ENCODE results near the gene IFNA7.
"Not testable (repeated sequence)": the region's sequence is repeated elsewhere in the genome, so short reads cannot be mapped to it uniquely, and the experiment has no call there.

Gene IFNA7

DNA sequence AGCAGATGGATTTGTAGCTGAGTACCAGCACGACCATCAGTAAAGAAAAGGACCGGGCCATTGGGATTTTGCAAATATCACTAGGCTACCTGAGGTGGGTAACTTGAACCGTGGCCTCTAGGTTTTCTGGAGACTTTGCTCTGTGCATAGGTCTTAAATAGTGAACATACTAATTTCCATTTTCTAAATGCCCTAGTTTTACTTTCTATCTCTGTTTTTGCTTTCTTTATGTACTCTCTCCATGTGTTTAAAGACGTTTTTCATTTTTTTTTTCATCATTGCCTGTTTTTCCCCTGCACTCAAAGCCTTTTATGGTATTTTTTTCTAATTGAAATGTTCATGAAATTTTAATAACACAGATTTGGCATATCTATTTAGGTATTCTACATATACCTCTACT lies at the start of gene IFNA7:
Gene IFNA7, minus strand, starts transcription at position 101 of the 400 bp plus-strand sequence. Its CDS starts 40 bp downstream, at position 61.
- DNase-seq = not testable (repeated sequence)

DNA sequence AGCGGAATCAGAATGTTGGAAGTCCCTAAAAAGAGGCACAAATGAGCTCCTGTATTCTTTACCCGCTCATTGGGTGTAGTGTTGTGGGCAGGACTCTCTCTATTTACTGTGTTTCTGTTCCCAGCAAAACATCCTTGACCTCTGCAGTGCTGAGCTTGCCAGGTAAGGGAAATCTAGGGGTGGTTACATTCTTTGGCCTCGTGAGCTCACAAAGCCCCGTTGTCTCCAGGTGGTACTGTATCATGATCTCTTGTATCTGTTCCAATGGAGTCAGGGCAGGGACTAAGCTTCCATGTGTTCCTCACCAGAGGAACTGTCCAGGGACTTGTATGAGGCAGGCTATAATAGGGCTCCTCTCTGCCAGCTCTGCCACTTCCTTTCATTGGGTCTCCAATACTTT lies 49.6 kb upstream of the IFNA7 start:
- no peak for DNase-seq

DNA sequence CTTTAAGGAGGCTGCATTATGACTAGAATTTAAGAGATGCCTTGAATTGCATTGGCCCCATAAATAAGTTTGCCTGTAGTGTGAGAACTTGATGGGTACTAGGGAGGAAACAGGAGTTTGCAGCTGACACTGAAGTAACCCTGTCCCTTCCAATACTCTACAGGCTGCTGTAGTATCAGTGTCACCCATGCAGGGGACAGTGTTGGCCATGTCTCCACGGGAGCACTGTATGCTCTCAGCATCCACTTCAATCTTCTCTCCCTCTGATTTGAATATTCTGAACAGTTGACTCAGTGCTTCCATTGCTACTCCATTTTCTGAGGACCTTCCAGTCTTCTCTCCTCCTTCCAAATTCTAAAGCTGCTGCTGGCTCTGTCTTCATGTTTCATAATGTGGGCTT lies 49.2 kb upstream of the IFNA7 start:
- DNase-seq = no peak

DNA sequence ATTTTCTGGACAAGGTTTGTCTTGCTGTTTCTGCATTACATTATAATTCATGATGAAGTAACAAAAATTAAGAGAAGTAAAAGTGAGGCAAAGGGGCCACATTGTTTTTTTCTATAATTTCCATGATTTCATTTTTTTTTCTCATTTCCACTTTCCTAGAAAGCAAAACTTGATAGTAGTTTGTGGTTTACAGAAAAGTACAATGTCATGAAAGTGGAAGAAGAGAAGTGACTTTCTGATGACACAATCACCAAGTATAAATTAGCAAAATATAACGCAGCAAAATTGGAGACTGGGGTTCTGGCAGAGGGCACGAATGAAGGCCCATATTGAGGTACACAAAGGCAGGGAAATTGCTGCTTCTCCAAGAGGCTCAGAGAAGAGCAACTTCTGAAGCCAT lies 42.8 kb upstream of the IFNA7 start:
- no peak for DNase-seq

DNA sequence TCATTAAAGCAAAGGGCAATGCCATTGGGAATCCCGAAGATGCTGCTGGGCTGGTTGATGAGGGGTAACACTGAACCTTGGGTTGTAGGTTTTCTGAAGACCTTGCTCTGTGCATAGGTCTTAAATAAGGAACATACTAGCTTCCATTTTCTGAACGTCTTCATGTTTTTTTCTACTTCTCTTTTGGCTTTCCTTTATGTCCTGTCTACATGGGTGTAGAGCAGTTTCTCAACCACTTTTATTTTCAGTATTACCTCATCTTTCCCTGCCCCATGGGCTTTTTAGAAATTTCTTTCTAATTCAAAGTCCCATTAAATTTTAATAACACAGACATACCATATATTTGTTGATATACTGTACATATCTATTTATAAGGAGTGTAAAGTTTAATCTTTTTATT lies 37.9 kb upstream of the IFNA7 start, which contains the start of gene IFNA14:
Gene IFNA14, minus strand, starts transcription at position 95 of the 400 bp plus-strand sequence. Its CDS starts 70 bp downstream, at position 25.
- no peak for DNase-seq

DNA sequence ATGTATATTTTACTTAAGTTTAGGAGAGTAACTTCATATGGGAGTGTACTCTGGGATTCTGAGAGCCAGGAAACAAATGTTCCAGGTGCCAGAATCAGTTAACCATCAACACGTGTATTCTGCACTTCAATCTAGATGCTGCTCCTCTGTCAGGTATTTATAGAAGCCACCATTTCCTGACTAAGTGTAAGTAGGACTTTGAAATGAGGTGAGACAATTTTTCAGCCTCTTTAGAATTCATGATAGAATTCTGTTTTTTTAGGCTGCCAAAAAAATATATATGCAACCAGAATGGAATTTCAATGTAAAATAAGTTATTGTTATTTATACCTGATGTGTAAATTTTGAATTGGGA lies 34.3 kb upstream of the IFNA7 start:
- not testable (repeated sequence) for DNase-seq

DNA sequence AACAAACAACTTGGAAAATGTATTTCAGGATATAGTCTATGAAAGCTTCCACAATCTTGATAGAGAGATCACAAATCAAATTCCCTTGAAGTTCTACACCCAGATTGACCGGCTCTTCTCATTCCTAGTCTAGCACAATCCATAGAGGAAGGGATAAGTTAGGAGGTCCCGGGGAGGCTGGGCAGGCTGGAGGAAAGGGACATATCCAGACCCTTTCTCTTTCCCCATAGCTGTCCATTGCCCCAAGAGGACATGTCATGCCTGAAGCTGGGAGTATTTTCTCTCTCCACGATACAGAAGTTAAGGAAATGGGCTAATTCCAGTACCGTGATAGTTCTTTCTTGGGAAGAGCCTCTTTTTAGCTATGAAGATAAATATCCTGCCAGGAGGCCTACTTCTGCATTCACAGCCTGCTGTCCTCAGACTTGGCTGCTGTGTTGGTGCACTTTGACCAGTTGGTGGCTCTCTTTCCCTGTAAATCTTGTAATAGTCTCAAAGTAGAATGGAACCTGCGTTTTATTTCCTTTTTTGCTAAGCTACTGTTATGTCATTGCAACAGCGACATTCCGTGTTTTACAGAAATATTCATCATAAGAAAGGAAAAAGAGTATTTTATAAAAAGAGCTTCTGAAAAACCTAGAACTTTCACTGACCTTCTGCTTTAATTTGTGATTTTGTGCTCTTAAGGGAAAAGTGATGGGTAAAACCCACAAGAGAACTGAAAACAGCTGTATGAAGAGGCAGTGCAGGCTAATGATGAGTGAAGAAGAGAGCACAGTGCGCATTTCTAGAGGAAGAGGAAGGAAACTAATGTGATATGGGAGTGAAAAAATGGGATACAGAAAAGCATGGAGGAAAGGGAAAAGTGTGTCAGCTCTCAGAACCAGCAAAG lies 33.7 kb upstream of the IFNA7 start:
- not testable (repeated sequence) for DNase-seq

DNA sequence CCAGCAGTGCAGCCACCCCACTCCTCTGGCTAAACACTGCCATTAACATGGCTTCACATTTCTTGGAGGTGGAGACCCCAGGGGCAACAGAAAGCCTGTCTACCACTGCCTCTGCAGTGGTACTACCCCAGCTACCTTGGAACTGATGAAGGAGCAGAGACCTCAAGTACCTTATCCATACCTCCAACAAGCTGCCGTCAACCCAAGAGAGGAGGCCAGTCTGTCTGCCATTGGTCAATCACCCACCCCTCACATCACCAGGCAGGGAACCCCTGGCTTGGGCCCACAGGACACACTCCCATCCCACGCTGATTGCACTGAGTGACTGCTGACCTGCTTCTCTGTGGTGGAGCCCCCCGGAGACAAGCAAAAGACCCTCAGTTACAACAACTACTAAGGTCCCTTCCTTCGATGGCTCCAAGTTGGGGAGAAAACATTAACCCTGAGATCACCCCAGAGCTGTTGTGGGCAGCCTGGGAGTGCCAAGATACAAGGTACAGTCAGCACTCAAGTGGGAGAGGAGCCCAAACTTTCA lies 32.2 kb upstream of the IFNA7 start:
- no peak for DNase-seq

DNA sequence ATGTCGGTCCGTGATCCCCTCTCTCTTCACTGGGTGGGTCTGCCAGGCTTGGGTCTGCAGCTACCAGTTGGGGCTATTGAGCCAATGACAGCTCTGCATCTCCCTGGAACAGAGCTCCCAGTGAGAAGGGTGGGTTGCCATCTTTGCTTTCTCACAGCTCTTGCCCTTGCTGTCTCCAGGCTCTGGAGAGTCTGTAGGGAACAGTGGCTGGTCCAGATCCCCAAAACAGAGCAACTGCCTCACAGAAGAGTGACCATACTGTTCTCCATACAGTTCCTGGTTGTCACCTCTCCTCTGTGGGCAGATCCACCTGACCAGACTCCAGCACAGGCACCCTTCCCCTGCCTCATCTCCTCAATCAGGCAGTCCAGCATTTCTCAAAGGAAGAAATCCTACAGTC lies 31.3 kb upstream of the IFNA7 start:
- DNase-seq = no peak

DNA sequence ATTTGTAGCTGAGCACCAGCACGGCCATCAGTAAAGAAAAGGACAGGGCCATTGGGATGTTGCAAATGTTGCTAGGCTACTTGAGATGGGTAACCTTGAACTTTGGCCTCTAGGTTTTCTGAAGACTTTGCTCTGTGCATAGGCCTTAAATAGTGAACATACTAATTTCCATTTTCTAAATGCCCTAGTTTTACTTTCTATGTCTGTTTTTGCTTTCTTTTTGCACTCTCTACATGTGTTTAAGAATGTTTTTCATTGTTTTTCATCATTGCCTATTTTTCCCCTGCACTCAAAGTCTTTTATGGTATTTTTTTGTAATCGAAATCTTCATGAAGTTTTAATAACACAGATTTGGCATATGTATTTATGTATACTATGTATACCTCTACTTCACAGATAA lies 26.1 kb upstream of the IFNA7 start, which contains the start of gene IFNA17:
Gene IFNA17, minus strand, starts transcription at position 101 of the 400 bp plus-strand sequence. Its CDS starts 49 bp downstream, at position 52.
- DNase-seq = no peak

DNA sequence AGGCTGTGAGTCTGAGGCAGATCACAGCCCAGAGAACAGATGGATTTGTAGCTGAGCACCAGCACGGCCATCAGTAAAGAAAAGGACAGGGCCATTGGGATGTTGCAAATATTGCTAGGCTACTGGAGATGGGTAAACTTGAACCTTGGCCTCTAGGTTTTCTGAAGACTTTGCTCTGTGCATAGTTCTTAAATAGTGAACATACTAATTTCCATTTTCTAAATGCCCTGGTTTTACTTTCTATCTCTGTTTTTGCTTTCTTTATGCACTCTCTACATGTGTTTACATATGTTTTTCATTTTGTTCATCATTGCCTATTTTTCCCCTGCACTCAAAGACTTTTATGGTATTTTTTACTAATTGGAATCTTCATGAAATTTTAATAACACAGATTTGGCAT lies 15.2 kb upstream of the IFNA7 start, which contains the start of gene IFNA16:
Gene IFNA16, minus strand, starts transcription at position 101 of the 400 bp plus-strand sequence. Its CDS starts 6 bp downstream, at position 95.
- DNase-seq = not testable (repeated sequence)

DNA sequence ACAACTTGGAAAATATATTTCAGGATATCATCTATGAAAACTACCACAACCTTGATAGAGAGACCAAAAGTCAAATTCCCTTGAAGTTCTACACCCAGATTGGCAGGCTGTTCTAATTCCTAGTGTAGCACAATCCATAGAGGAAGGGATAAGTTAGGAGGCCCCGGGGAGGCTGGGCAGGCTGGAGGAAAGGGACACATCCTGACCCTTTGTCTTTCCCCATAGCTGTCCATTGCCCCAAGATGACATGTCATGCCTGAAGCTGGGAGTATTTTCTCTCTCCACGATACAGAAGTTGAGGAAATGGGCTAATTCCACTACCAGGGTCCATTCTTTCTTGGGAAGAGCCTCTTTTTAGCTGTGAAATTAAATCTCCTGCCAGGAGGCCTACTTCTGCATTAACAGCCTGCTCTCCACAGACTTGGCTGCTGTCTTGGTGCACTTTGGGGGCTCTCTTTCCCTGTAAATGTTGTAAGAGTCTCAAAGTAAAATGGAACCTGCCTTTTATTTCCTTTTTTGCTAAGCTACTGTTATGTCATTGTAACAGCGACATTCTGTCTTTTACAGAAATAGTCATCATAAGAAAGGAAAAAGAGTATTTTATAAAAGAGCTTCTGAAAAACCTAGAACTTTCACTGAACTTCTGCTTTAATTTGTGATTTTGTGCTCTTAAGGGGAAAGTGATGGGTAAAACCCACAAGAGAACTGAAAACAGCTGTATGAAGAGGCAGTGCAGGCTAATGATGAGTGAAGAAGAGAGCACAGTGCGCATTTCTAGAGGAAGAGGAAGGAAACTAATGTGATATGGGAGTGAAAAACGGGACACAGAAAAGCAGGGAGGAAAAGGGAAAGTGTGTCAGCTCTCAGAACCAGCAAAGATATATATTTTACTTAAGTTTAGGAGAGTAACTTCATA lies 11.7 kb upstream of the IFNA7 start:
- DNase-seq = not testable (repeated sequence)

DNA sequence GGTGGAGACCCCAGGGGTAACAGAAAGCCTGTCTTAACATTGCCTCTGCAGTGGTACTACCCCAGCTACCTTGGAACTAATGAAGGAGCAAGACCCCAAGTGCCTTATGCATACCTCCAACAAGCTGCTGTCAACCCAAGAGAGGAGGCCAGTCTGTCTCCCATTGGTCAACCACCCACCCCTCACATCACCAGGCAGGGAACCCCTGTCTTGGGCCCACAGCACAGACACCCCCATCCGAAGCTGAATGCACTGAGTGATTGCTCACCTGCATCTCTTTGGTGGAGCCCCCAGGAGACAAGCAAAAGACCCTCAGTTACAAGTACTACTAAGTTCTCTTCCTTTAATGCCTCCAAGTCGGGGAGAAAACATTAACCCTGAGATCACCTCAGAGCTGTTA lies 10.2 kb upstream of the IFNA7 start:
- DNase-seq = not testable (repeated sequence)

DNA sequence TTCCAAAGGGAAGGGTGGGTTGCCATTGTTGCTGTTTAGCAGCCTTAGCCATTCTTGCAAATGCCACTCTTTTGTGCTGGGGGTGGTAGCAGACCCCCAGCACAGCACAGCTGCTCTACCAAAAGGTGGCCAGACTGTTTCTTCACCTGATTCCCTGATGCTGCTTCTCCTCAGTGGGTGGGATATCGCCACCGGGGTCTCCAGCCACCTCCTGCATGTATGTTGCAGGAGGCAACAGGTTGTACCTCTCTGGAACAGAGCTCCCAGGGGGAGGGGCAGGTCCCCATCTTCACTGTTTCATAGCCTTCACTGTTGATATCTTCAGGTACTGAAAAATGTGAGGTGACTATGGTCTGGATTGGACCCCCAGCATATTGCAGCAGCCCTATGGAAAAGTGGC lies 8.8 kb upstream of the IFNA7 start:
- DNase-seq = not testable (repeated sequence)

DNA sequence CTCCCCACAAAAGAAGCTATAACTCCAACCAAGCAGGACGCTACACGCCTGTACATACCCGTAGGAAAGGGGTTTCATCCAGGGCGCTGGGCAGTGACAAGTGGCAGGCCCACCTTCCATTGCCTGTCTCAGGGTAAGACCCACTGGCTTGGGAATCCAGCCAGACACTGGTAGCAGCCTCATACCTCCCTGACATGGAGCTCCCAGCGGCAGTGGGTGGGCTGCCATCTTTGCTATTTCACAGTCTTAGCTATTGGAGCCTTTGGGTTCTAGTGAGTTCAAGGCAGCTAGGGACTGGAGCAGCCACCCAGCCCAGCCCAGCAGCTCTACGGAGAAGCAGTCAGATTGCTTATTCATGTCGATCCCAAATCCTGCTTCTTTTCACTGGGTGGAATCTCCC lies 8.3 kb upstream of the IFNA7 start:
- no peak for DNase-seq

DNA sequence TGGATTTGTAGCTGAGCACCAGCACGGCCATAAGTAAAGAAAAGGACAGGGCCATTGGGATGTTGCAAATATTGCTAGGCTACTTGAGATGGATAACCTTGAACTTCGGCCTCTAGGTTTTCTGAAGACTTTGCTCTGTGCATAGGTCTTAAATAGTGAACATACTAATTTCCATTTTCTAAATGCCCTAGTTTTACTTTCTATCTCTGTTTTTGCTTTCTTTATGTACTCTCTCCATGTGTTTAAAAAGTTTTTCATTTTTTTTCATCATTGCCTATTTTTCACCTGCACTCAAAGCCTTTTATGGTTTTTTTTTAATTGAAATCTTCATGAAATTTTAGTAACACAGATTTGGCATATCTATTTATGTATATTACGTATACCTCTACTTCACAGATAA lies 5.0 kb upstream of the IFNA7 start, which contains the start of gene IFNA10:
Gene IFNA10, minus strand, starts transcription at position 101 of the 400 bp plus-strand sequence. Its CDS starts 46 bp downstream, at position 55.
- DNase-seq = not testable (repeated sequence)

DNA sequence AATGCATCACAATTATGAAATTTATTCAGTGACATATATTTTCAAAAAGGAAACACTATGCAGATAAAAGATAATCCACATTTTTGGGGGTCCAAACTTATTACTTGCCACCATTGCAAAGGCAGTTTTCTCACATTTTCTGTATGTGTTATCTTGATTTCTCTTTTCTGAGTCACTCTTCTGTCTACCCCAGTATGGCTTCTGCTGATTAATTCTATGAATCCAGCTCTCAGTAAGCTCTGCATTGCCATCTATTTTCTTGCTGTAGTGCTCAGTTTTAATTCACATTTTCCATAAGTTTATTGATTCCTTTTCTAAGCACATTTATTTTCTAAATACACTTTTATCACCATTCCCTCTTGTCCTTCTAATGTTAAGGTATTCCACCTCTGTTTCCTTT lies 3.2 kb upstream of the IFNA7 start:
- no peak for DNase-seq

DNA sequence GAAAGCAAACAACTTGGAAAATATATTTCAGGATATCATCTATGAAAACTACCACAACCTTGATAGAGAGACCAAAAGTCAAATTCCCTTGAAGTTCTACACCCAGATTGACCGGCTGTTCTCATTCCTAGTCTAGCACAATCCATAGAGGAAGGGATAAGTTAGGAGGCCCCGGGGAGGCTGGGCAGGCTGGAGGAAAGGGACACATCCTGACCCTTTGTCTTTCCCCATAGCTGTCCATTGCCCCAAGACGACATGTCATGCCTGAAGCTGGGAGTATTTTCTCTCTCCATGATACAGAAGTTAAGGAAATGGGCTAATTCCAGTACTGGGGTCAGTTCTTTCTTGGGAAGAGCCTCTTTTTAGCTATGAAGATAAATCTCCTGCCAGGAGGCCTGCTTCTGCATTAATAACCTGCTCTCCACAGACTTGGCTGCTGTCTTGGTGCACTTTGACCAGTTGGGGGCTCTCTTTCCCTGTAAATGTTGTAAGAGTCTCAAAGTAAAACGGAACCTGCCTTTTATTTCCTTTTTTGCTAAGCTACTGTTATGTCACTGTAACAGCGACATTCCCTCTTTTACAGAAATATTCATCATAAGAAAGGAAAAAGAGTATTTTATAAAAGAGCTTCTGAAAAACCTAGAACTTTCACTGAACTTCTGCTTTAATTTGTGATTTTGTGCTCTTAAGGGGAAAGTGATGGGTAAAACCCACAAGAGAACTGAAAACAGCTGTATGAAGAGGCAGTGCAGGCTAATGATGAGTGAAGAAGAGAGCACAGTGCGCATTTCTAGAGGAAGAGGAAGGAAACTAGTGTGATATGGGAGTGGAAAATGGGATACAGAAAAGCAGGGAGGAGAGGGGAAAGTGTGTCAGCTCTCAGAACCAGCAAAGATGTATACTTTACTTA lies 6.9 kb downstream of the IFNA7 start:
- not testable (repeated sequence) for DNase-seq

DNA sequence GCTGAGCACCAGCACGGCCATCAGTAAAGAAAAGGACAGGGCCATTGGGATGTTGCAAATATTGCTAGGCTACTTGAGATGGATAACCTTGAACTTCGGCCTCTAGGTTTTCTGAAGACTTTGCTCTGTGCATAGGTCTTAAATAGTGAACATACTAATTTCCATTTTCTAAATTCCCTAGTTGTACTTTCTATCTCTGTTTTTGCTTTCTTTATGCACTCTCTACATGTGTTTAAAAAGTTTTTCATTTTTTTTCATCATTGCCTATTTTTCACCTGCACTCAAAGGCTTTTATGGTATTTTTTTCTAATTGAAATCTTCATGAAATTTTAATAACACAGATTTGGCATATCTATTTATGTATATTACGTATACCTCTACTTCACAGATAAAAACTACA lies 14.5 kb downstream of the IFNA7 start, which contains the start of gene IFNA4:
Gene IFNA4, minus strand, starts transcription at position 101 of the 400 bp plus-strand sequence. Its CDS starts 56 bp downstream, at position 45.
- not testable (repeated sequence) for DNase-seq

DNA sequence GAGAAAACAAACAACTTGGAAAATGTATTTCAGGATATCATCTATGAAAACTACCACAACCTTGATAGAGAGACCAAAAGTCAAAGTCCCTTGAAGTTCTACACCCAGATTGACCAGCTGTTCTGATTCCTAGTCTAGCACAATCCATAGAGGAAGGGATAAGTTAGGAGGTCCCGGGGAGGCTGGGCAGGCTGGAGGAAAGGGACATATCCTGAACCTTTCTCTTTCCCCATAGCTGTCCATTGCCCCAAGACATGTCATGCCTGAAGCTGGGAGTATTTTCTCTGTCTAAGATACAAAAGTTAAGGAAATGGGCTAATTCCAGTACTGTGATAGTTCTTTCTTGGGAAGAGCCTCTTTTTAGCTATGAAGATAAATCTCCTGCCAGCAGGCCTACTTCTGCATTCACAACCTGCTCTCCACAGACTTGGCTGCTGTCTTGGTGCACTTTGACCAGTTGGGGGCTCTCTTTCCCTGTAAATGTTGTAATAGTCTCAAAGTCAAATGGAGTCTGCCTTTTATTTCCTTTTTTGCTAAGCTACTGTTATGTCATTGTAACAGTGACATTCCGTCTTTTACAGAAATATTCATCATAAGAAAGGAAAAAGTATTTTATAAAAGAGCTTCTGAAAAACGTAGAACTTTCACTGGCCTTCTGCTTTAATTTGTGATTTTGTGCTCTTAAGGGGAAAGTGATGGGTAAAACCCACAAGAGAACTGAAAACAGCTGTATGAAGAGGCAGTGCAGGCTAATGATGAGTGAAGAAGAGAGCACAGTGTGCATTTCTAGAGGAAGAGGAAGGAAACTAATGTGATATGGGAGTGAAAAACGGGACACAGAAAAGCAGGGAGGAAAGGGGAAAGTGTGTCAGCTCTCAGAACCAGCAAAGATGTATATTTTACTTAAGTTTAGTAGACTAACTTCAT lies 18.9 kb downstream of the IFNA7 start:
- not testable (repeated sequence) for DNase-seq

Measured in left hindlimb (tissue), 1 donor.